Hepatocyte (in vitro differentiated cells): Measurements from ENCODE around the gene CCNI2. TPM values are rescaled to one million over a fixed set of nuclear protein-coding genes. Genes with fewer than 3 reads are reported as not detected.

Experiments used
- DNase-seq: peaks from one replicate; pipeline ENCODE4 v3.0.0-alpha.2; 2016; ENCODE audit warnings: low spot score
- H2AFZ ChIP-seq: fragments of 200-600 bp; sonication (generic); 2 replicates; pipeline ENCODE4 v1.6.0; 2016; ENCODE audit warnings: antibody characterized with exemption, mild to moderate bottlenecking
- H3K27ac ChIP-seq: fragments of 200-600 bp; sonication (generic); 2 replicates; pipeline ENCODE4 v1.5.1; 2016; ENCODE audit warnings: mild to moderate bottlenecking
- H3K27me3 ChIP-seq: fragments of 200-600 bp; sonication (generic); 2 replicates; pipeline ENCODE4 v1.6.1; 2016
- H3K36me3 ChIP-seq: fragments of 200-600 bp; sonication (generic); replicated peaks from 2 replicates; pipeline ENCODE4 v1.5.1; 2016; ENCODE audit warnings: low read depth; ENCODE audit not compliant: insufficient read depth
- H3K4me1 ChIP-seq: fragments of 200-600 bp; sonication (generic); 2 replicates; pipeline ENCODE4 v1.5.1; 2016; ENCODE audit warnings: mild to moderate bottlenecking, moderate library complexity; ENCODE audit not compliant: insufficient read depth
- H3K4me2 ChIP-seq: fragments of 200-600 bp; sonication (generic); 2 replicates; pipeline ENCODE4 v1.6.0; 2016
- H3K4me3 ChIP-seq: fragments of 200-600 bp; sonication (generic); 2 replicates; pipeline ENCODE4 v1.5.1; 2016; ENCODE audit warnings: mild to moderate bottlenecking
- H3K79me2 ChIP-seq: fragments of 200-600 bp; sonication (generic); 2 replicates; pipeline ENCODE4 v1.6.0; 2017; ENCODE audit warnings: mild to moderate bottlenecking
- H3K9me2 ChIP-seq: fragments of 200-600 bp; sonication (generic); replicated peaks from 2 replicates; pipeline ENCODE4 v1.6.0; 2017; ENCODE audit warnings: mild to moderate bottlenecking; ENCODE audit not compliant: insufficient read depth
- H3K9me3 ChIP-seq: fragments of 200-600 bp; sonication (generic); 2 replicates; pipeline ENCODE4 v1.5.1; 2016; ENCODE audit warnings: low read depth, mild to moderate bottlenecking
- H4K20me1 ChIP-seq: fragments of 200-600 bp; sonication (generic); 2 replicates; pipeline ENCODE4 v1.6.0; 2016; ENCODE audit warnings: mild to moderate bottlenecking; ENCODE audit not compliant: insufficient read depth, poor library complexity, severe bottlenecking
- CTCF ChIP-seq: fragments of 200-600 bp; sonication (generic); IDR thresholded peaks from 2 replicates; pipeline ENCODE4 v1.5.1; 2016; ENCODE audit warnings: antibody characterized with exemption, mild to moderate bottlenecking; ENCODE audit not compliant: poor library complexity
- EZH2 ChIP-seq: fragments of 200-600 bp; sonication (generic); IDR thresholded peaks from 2 replicates; pipeline ENCODE4 v1.6.1; 2016; ENCODE audit warnings: antibody characterized with exemption, mild to moderate bottlenecking, borderline replicate concordance
- EZH2phosphoT487 ChIP-seq: fragments of 200-600 bp; sonication (generic); IDR thresholded peaks from one replicate; pipeline ENCODE4 v1.6.1; 2018; ENCODE audit warnings: antibody characterized with exemption, mild to moderate bottlenecking, low read depth, moderate library complexity; ENCODE audit not compliant: unreplicated experiment, severe bottlenecking
- WGBS: methylation state at CpG from one replicate; pipeline ENCODE4 v1.1.6; 2016; ENCODE audit warnings: low lambda C conversion rate; ENCODE audit errors: missing lambda C conversion rate; 5-methylcytosine and 5-hydroxymethylcytosine counted together
- polyA plus RNA-seq: library from polyadenylated mRNA; unstranded; fragments of >200 nt; fragmentation: Nextera tagmentation; extraction: Ambion mirVana; gene quantifications from 2 replicates; pipeline ENCODE4 v1.2.1, GENCODE V29; 2016
- total RNA-seq: library from RNA; depleted of rRNA; stranded (reverse); fragments of >200 nt; gene quantifications from 2 replicates; pipeline ENCODE4 v1.2.3, GENCODE V29; 2014

CCNI2 gene
- total and polyA plus RNA-seq, 2 experiments from 2014 or later = 1.4 to 1.8 TPM

GRCh38 chr5:132751444-132751843 lies 4.2 kb downstream of the CCNI2 start:
- no peak overlapping the region for H2AFZ ChIP-seq
- H3K9me3 ChIP-seq = no peaks in the 10 kb centered on the region
- peaks cover 16% of the 10 kb centered on the region for H3K27me3 ChIP-seq
- no peaks in the 10 kb centered on the region for H3K79me2 ChIP-seq
- 93% methylated on average over 7 of the region's 7 CpGs for WGBS
- no peaks in the 10 kb centered on the region for H3K36me3 ChIP-seq
- H3K27ac ChIP-seq = no peak overlapping the region
- peaks cover 4% of the 10 kb centered on the region for H3K4me1 ChIP-seq
- H3K9me2 ChIP-seq = no peaks in the 10 kb centered on the region
- no peak for DNase-seq
- no peak overlapping the region for H3K4me3 ChIP-seq
- no peak overlapping the region for H3K4me2 ChIP-seq
- no peak for TF ChIP-seq EZH2
- no peak for TF ChIP-seq CTCF
- TF ChIP-seq EZH2phosphoT487 = no peak
- H4K20me1 ChIP-seq = no peaks in the 10 kb centered on the region

- Histone ChIP-seq H3K4me3 (no peak overlapping the region), H3K9me3 (no peaks in the 10 kb centered on the region), H3K27ac (no peak overlapping the region), H3K79me2 (no peaks in the 10 kb centered on the region), H3K4me2 (no peak overlapping the region), H4K20me1 (no peaks in the 10 kb centered on the region), H3K4me1 (peaks cover under 1% of the 10 kb centered on the region), H2AFZ (no peak overlapping the region), H3K36me3 (no peaks in the 10 kb centered on the region), H3K9me2 (no peaks in the 10 kb centered on the region), H3K27me3 (peaks cover 9% of the 10 kb centered on the region)
- DNase-seq = no peak
- WGBS = 93% methylated on average over 5 of the region's 5 CpGs
- no peak for TF ChIP-seq EZH2
- TF ChIP-seq EZH2phosphoT487 = no peak
- TF ChIP-seq CTCF = no peak
Measured at GRCh38 chr5:132751971-132752580, 4.8 kb downstream of the CCNI2 start.

- Histone ChIP-seq H3K4me2 (no peak overlapping the region), H3K79me2 (no peaks in the 10 kb centered on the region), H3K36me3 (no peaks in the 10 kb centered on the region), H3K27me3 (peaks cover 8% of the 10 kb centered on the region), H4K20me1 (no peaks in the 10 kb centered on the region), H3K9me2 (no peaks in the 10 kb centered on the region), H3K4me1 (no peaks in the 10 kb centered on the region), H3K4me3 (no peak overlapping the region), H3K9me3 (no peaks in the 10 kb centered on the region), H3K27ac (no peak overlapping the region), H2AFZ (no peak overlapping the region)
- no peak for DNase-seq
- no peak for TF ChIP-seq EZH2
- no peak for TF ChIP-seq EZH2phosphoT487
- no peak for TF ChIP-seq CTCF
- WGBS = 95% methylated on average over 1 of the region's 1 CpG
Measured at GRCh38 chr5:132752581-132753125, 5.4 kb downstream of the CCNI2 start.
